GM12864 (cell line): ENCODE results near the gene MINDY2.

Experiments used
- DNase-seq: peaks from one replicate; pipeline ENCODE4 v3.0.0-alpha.2; 2011; ENCODE audit warnings: low read depth
- H3K4me3 ChIP-seq: 2 replicates; pipeline ENCODE4 v1.5.1; 2011; ENCODE audit warnings: mild to moderate bottlenecking, low read depth, low read length, control low read depth
- CTCF ChIP-seq: IDR thresholded peaks from 2 replicates; pipeline ENCODE4 v1.5.1; 2011; ENCODE audit warnings: low read depth, mild to moderate bottlenecking, moderate library complexity, low read length, control low read depth, inconsistent platforms; ENCODE audit errors: missing control alignments

MINDY2 gene

GRCh38 chr15:58736018-58736643 lies 35.0 kb upstream of the MINDY2 start:
- DNase-seq, result no peak
- no peak overlapping the region for H3K4me3 ChIP-seq
- no peak for TF ChIP-seq CTCF

GRCh38 chr15:58737298-58737697 lies 33.8 kb upstream of the MINDY2 start:
- H3K4me3 ChIP-seq, result no peak overlapping the region
- no peak for TF ChIP-seq CTCF
- DNase-seq, result no peak

GRCh38 chr15:58738046-58738707 lies 32.9 kb upstream of the MINDY2 start:
- TF ChIP-seq CTCF, result no peak
- no peak for DNase-seq
- no peak overlapping the region for H3K4me3 ChIP-seq

GRCh38 chr15:58740436-58740835 lies 30.7 kb upstream of the MINDY2 start:
- no peak for DNase-seq
- H3K4me3 ChIP-seq, result no peak overlapping the region
- no peak for TF ChIP-seq CTCF

GRCh38 chr15:58741032-58741431 lies 30.1 kb upstream of the MINDY2 start:
- H3K4me3 ChIP-seq, result no peak overlapping the region
- DNase-seq, result no peak

GRCh38 chr15:58742022-58742813 lies 28.9 kb upstream of the MINDY2 start:
- no peak for TF ChIP-seq CTCF
- H3K4me3 ChIP-seq, result no peak overlapping the region
- no peak for DNase-seq

More at GRCh38 chr15:58741032-58741431, 30.1 kb upstream of the MINDY2 start:
- TF ChIP-seq CTCF, result no peak
